HG03457 (cell line): ENCODE data around the gene DSG2.

Source experiments
- ATAC-seq: cut with Tn5 transposase; IDR thresholded peaks from one replicate; pipeline ENCODE4 v1.9.1; 2021; ENCODE audit warnings: moderate number of reproducible peaks; ENCODE audit not compliant: unreplicated experiment

Gene DSG2

DNA sequence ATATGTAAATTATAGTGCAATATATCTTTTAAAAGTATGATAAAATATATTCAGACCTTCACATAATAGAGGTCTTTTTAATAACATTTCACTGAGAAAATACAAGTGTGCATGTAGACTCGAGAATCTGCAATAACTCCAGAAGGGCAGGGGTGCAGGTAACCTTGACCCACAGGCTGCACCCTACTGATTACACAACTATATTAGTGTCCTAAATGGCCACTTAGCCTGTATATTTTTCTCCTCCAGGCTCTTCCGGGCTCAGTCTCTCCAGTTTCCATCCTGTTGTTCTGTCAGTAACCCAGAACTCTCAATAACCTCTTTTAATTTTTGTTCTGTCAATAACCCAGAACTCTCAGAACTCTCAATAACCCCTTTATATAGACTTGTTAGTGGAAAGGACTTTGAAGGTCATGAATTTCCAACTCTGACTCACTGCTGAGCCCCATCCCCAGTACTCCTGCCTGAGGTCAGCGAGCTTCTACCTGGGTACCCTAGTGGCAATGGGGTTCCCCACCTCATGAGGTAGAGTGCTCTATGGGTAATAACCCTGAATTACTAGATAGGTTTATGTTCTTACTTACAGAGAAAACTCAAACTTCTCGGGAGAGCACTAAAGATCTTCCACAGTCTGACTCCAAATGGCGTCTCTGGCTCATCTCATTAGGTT is 85.3 kb downstream of the DSG2 start:
- ATAC-seq = no peak

DNA sequence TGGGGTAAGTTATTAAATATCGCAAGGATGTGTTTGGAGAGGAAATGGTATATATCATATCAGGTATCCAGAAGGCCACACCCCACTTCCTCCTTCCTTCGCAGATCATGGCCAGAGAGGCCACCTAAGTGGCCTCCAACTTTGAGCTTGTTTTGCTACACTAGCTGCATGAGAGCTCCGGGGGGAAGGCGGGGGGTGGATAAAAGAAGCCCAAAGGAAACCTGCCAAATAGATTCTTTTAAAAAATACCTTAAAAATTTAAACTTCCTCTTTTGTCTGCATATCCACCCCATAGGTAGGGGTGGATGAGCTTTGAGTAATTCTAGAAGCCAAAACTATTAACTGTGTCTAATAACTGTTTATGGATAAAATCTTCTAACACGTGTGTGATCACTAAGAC is 88.0 kb downstream of the DSG2 start:
- no peak for ATAC-seq

DNA sequence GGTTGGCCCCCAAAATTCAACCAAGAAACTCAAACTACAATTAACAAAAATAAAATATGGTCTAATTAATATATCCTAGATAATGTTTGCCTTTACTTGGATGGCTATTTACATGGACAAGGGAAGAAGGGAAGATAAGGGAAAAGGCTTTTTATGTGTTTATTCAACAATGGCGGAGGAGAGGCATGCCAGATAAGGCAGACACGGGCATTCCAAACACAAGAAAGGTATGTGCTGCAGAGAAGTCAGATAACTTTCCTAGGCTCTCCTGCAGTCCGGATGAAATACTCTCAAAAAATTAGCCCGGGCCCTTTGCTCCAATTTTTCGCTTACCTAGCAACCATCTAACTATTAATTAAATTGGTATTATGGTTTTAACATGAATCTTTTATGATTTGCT is 88.6 kb downstream of the DSG2 start:
- no peak for ATAC-seq

DNA sequence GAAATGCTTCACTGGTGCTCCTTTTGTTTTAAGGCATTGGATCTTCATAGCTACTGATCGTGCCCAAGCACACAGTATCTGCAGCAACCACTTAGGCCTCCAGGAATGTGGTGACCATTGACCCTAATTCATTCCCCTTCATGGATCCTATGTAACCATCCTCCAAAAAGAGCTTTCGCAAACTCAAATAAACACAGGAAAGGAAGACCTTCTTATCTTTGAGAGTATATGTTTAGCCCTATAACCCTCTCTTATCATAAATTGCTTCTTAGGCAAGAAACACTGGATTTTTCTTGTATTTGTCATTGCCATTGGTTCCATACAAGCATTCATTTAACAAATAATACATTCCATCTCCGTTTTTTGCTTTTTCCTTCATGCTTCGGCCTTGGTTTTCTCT is 89.6 kb downstream of the DSG2 start:
- no peak for ATAC-seq

DNA sequence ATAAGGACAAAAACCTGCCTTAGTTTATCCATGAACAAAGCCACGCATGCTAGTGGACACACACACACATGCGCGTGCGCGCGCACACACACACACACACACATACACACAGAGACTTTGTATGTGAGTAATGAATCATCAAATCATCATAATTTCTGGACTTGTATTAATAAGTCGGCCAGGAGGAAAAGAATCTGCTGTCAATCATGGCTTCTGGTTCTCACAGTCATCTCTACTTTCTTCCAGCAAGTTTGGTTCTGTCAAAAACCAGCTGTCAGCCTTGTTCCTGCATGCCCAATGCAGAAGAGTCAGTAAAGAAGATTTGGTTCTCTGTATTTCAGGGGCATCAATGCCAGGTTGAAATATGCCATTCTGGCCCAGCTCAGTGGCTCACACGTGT is 92.6 kb downstream of the DSG2 start:
- no peak for ATAC-seq

DNA sequence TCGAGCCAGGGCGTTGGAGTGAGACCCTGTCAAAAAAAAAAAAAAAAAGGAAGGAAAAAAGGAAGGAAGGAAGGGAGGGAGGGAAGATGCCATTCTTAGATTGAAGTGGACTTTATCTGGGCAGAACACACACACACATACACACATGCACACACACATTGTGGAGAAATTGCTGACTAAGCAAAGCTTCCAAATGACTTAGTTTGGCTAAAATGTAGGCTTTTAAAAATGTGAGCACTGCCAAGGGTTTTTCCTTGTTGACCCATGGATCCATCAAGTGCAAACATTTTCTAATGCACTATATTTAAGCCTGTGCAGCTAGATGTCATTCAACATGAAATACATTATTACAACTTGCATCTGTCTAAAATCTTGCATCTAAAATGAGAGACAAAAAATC is 93.1 kb downstream of the DSG2 start:
- no peak for ATAC-seq

DNA sequence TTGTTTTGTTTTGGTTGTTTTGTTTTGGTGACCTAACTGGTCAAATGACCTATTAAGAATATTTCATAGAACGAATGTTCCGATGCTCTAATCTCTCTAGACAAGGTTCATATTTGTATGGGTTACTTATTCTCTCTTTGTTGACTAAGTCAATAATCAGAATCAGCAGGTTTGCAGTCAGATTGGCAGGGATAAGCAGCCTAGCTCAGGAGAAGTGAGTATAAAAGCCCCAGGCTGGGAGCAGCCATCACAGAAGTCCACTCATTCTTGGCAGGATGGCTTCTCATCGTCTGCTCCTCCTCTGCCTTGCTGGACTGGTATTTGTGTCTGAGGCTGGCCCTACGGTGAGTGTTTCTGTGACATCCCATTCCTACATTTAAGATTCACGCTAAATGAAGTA is 93.7 kb downstream of the DSG2 start, which contains the start of gene TTR:
Gene TTR (plus strand): TSS at position 250 of the 400 bp plus-strand sequence. CDS start 26 bp downstream, at position 276.
- ATAC-seq = no peak

DNA sequence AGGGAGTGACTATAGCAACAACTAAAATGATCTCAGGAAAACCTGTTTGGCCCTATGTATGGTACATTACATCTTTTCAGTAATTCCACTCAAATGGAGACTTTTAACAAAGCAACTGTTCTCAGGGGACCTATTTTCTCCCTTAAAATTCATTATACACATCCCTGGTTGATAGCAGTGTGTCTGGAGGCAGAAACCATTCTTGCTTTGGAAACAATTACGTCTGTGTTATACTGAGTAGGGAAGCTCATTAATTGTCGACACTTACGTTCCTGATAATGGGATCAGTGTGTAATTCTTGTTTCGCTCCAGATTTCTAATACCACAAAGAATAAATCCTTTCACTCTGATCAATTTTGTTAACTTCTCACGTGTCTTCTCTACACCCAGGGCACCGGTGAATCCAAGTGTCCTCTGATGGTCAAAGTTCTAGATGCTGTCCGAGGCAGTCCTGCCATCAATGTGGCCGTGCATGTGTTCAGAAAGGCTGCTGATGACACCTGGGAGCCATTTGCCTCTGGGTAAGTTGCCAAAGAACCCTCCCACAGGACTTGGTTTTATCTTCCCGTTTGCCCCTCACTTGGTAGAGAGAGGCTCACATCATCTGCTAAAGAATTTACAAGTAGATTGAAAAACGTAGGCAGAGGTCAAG is 94.7 kb downstream of the DSG2 start:
- no peak for ATAC-seq

DNA sequence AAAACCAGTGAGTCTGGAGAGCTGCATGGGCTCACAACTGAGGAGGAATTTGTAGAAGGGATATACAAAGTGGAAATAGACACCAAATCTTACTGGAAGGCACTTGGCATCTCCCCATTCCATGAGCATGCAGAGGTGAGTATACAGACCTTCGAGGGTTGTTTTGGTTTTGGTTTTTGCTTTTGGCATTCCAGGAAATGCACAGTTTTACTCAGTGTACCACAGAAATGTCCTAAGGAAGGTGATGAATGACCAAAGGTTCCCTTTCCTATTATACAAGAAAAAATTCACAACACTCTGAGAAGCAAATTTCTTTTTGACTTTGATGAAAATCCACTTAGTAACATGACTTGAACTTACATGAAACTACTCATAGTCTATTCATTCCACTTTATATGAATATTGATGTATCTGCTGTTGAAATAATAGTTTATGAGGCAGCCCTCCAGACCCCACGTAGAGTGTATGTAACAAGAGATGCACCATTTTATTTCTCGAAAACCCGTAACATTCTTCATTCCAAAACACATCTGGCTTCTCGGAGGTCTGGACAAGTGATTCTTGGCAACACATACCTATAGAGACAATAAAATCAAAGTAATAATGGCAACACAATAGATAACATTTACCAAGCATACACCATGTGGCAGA is 97.3 kb downstream of the DSG2 start:
- no peak for ATAC-seq

DNA sequence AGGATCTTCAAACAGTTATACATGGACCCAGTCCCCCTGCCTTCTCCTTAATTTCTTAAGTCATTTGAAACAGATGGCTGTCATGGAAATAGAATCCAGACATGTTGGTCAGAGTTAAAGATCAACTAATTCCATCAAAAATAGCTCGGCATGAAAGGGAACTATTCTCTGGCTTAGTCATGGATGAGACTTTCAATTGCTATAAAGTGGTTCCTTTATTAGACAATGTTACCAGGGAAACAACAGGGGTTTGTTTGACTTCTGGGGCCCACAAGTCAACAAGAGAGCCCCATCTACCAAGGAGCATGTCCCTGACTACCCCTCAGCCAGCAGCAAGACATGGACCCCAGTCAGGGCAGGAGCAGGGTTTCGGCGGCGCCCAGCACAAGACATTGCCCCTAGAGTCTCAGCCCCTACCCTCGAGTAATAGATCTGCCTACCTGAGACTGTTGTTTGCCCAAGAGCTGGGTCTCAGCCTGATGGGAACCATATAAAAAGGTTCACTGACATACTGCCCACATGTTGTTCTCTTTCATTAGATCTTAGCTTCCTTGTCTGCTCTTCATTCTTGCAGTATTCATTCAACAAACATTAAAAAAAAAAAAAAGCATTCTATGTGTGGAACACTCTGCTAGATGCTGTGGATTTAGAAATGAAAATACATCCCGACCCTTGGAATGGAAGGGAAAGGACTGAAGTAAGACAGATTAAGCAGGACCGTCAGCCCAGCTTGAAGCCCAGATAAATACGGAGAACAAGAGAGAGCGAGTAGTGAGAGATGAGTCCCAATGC is 98.3 kb downstream of the DSG2 start:
- ATAC-seq = no peak

DNA sequence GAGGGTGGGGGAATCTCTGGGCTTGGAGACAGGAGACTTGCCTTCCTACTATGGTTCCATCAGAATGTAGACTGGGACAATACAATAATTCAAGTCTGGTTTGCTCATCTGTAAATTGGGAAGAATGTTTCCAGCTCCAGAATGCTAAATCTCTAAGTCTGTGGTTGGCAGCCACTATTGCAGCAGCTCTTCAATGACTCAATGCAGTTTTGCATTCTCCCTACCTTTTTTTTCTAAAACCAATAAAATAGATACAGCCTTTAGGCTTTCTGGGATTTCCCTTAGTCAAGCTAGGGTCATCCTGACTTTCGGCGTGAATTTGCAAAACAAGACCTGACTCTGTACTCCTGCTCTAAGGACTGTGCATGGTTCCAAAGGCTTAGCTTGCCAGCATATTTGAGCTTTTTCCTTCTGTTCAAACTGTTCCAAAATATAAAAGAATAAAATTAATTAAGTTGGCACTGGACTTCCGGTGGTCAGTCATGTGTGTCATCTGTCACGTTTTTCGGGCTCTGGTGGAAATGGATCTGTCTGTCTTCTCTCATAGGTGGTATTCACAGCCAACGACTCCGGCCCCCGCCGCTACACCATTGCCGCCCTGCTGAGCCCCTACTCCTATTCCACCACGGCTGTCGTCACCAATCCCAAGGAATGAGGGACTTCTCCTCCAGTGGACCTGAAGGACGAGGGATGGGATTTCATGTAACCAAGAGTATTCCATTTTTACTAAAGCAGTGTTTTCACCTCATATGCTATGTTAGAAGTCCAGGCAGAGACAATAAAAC is 100.2 kb downstream of the DSG2 start:
- ATAC-seq = no peak
